Panc1 (cell line): ENCODE results near the gene LCOR. TPM values are rescaled to one million over a fixed set of nuclear protein-coding genes. Genes with fewer than 3 reads are reported as not detected.
"Not testable (repeated sequence)": the region's sequence is repeated elsewhere in the genome, so short reads cannot be mapped to it uniquely, and the experiment has no call there.

Experiments
- ATAC-seq: fragments of 200-7000 bp; cut with Tn5 transposase; 2 replicates; pipeline ENCODE4 v1.9.1; 2020; ENCODE audit warnings: mild to moderate bottlenecking, moderate library complexity
- BruUV-seq: library from RNA; stranded (reverse); fragments of 400-500 nt; replicated peaks from 2 replicates; lab custom pipeline; 2021; lab: Mats Ljungman, UMichigan
- CTCF ChIA-PET: fragments of 300-600 bp; sonication (Branson Sonifier 250); formaldehyde crosslinking; loops from one replicate; lab custom pipeline; 2022; ENCODE audit warnings: antibody characterized with exemption; lab: Charles Lee
- POLR2A ChIA-PET: fragments of 300-600 bp; sonication (Branson Sonifier 250); formaldehyde crosslinking; loops from one replicate; lab custom pipeline; 2022; ENCODE audit warnings: antibody characterized with exemption; lab: Charles Lee
- DNase-seq: peaks from one replicate; pipeline ENCODE4 v3.0.0-alpha.2; 2010; ENCODE audit warnings: low read depth, low spot score
- H3K27ac ChIP-seq: 2 replicates; pipeline ENCODE4 v1.5.1; 2011; ENCODE audit warnings: mild to moderate bottlenecking, low read length, inconsistent platforms
- H3K27me3 ChIP-seq: fragments of 200-500 bp; sonication (Bioruptor generic); 2 replicates; pipeline ENCODE4 v1.6.0; 2014; ENCODE audit warnings: low read length, inconsistent platforms; ENCODE audit not compliant: control insufficient read depth, insufficient read depth
- H3K36me3 ChIP-seq: fragments of 200-500 bp; sonication (Bioruptor generic); 2 replicates; pipeline ENCODE4 v1.5.1; 2014; ENCODE audit warnings: inconsistent platforms, mild to moderate bottlenecking, low read length, moderate library complexity; ENCODE audit not compliant: control insufficient read depth, insufficient read depth
- H3K4me1 ChIP-seq: 2 replicates; pipeline ENCODE4 v1.5.1; 2011; ENCODE audit warnings: inconsistent platforms, mild to moderate bottlenecking, low read length, moderate library complexity; ENCODE audit not compliant: control insufficient read depth, insufficient read depth
- H3K4me3 ChIP-seq, 2 experiments: 2 replicates each; pipeline ENCODE4 v1.5.1; 2011 to 2012; ENCODE audit warnings: low read depth in 2 of 2, low read length in 2 of 2, mild to moderate bottlenecking in 2 of 2, inconsistent platforms in 1 of 2, moderate library complexity in 1 of 2
- H3K9me3 ChIP-seq: fragments of 200-500 bp; sonication (Bioruptor generic); 2 replicates; pipeline ENCODE4 v1.5.1; 2014; ENCODE audit warnings: low read depth, mild to moderate bottlenecking, inconsistent platforms, low read length, moderate library complexity; ENCODE audit not compliant: control insufficient read depth, insufficient read depth
- CTCF ChIP-seq: fragments of 450-650 bp; IDR thresholded peaks from 2 replicates; pipeline ENCODE4 v1.5.1; 2017; ENCODE audit warnings: mild to moderate bottlenecking
- POLR2AphosphoS5 ChIP-seq: IDR thresholded peaks from 2 replicates; pipeline ENCODE4 v1.6.1; 2012; ENCODE audit warnings: mild to moderate bottlenecking, low read depth, low read length, moderate library complexity
- SIN3A ChIP-seq: IDR thresholded peaks from 2 replicates; pipeline ENCODE4 v1.6.1; 2012; ENCODE audit warnings: low read depth, mild to moderate bottlenecking, low read length, moderate library complexity, borderline replicate concordance; ENCODE audit not compliant: insufficient read depth
- TCF7L2 ChIP-seq: IDR thresholded peaks from 2 replicates; pipeline ENCODE4 v1.6.1; 2011; ENCODE audit warnings: mild to moderate bottlenecking, low read depth, low read length, inconsistent platforms
- in situ Hi-C: cut with HindIII; loops from 2 replicates; pipeline ENCODE4 v1.10.0; 2016; ENCODE audit warnings: low sequenced_read_pairs, low pct_unique_long_range_greater_than_20kb
- intact Hi-C: fragments of 100-400 bp; cut with micrococcal nuclease; formaldehyde crosslinking; loops from one replicate; pipeline ENCODE4 v1.10.0; 2022; ENCODE audit not compliant: unreplicated experiment
- total RNA-seq: library from RNA; stranded (reverse); gene quantifications from one replicate; pipeline ENCODE4 v1.2.1, GENCODE V29; 2021; ENCODE audit not compliant: unreplicated experiment
- TF ChIP-seq, protein P1 (sequence below), 2 experiments: IDR thresholded peaks; 2 replicates each; pipeline ENCODE4 v1.6.1; 2011 to 2012; ENCODE audit warnings: low read depth in 2 of 2, control low read depth in 1 of 2, low read length in 1 of 2, mild to moderate bottlenecking in 1 of 2, moderate library complexity in 1 of 2; ENCODE audit not compliant: insufficient read depth in 1 of 2

Gene LCOR
- total RNA-seq, 1 experiment from 2014 or later = 58.0 TPM

DNA sequence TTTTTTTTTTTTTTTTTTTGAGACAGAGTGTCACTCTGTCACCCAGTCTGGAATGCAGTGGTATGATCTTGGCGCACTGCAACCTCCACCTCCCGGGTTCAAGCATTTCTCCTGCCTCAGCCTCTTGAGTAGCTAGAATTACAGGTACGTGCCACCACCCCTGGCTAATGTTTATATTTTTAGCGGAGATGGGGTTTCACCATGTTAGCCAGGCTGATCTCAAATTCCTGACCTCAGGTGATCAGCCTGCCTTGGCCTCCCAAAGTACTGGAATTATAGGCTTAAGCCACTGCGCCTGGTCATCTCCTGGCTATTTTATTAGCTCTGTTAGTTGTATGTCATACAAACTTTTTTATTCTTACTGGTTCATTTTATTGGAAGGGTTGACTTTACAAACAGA, 103.0 kb downstream of the LCOR start:
- POLR2A ChIA-PET = interaction anchor here (0.7 kb wide), 1 partner anchor 472 kb away, joined by 9 read pairs; no protein-coding TSS in a partner anchor

DNA sequence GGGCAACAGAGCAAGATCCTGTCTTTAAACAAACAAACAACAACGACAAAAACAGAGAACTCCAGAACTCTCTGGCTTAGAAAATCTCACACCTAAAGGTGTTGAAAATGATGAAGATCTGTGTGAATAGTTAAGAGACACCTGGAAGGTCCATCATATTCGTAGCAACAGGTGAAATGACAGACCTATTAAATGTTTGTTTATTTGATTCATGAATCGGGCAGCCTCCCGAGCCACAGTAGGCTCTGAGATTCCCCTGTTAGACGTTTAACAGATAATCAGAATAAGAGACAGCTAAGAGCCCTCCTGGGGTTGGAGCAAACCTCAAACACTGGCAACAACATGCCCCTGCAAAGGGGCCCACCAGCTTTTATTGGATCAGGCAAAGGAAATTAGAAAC, 103.7 kb downstream of the LCOR start:
- no peak for TF ChIP-seq SIN3A
- no peak for TF ChIP-seq CTCF
- TF ChIP-seq, protein P1, sequence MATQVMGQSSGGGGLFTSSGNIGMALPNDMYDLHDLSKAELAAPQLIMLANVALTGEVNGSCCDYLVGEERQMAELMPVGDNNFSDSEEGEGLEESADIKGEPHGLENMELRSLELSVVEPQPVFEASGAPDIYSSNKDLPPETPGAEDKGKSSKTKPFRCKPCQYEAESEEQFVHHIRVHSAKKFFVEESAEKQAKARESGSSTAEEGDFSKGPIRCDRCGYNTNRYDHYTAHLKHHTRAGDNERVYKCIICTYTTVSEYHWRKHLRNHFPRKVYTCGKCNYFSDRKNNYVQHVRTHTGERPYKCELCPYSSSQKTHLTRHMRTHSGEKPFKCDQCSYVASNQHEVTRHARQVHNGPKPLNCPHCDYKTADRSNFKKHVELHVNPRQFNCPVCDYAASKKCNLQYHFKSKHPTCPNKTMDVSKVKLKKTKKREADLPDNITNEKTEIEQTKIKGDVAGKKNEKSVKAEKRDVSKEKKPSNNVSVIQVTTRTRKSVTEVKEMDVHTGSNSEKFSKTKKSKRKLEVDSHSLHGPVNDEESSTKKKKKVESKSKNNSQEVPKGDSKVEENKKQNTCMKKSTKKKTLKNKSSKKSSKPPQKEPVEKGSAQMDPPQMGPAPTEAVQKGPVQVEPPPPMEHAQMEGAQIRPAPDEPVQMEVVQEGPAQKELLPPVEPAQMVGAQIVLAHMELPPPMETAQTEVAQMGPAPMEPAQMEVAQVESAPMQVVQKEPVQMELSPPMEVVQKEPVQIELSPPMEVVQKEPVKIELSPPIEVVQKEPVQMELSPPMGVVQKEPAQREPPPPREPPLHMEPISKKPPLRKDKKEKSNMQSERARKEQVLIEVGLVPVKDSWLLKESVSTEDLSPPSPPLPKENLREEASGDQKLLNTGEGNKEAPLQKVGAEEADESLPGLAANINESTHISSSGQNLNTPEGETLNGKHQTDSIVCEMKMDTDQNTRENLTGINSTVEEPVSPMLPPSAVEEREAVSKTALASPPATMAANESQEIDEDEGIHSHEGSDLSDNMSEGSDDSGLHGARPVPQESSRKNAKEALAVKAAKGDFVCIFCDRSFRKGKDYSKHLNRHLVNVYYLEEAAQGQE (IDR thresholded peaks at IDR 0.05; ENCODE audit: insufficient read depth in 1 of 2, low read depth in 2 of 2, low read length in 1 of 2) = no peak
- TF ChIP-seq TCF7L2 = no peak
- no peak for TF ChIP-seq POLR2AphosphoS5
- in situ Hi-C loops (no loop called here), intact Hi-C loops (no loop called here)
- H3K27ac ChIP-seq = no peak overlapping the region
- H3K9me3 ChIP-seq = no peaks in the 10 kb centered on the region
- ATAC-seq = no peak
- no peak for DNase-seq
- BruUV-seq = no TSS peak
- CTCF ChIA-PET = no interaction called here
- POLR2A ChIA-PET = no interaction called here
- H3K27me3 ChIP-seq = no peaks in the 10 kb centered on the region
- H3K4me3 ChIP-seq = no peak overlapping the region
- H3K36me3 ChIP-seq = no peaks in the 10 kb centered on the region
- H3K4me1 ChIP-seq = no peaks in the 10 kb centered on the region

More for the DNA sequence above, 103.0 kb downstream of the LCOR start:
- ATAC-seq (no peak), DNase-seq (no peak)
- no peaks in the 10 kb centered on the region for H3K4me1 ChIP-seq
- H3K9me3 ChIP-seq = no peaks in the 10 kb centered on the region
- no TSS peak for BruUV-seq
- no peaks in the 10 kb centered on the region for H3K36me3 ChIP-seq
- in situ Hi-C loops = no loop called here
- no peak overlapping the region for H3K4me3 ChIP-seq
- intact Hi-C loops = no loop called here
- TF ChIP-seq SIN3A (no peak), TCF7L2 (no peak), POLR2AphosphoS5 (no peak), CTCF (no peak)
- TF ChIP-seq, protein P1 (IDR thresholded peaks at IDR 0.05; ENCODE audit: insufficient read depth in 1 of 2, low read depth in 2 of 2, low read length in 1 of 2) = no peak
- CTCF ChIA-PET = no interaction called here
- H3K27me3 ChIP-seq = no peaks in the 10 kb centered on the region
- no peak overlapping the region for H3K27ac ChIP-seq

DNA sequence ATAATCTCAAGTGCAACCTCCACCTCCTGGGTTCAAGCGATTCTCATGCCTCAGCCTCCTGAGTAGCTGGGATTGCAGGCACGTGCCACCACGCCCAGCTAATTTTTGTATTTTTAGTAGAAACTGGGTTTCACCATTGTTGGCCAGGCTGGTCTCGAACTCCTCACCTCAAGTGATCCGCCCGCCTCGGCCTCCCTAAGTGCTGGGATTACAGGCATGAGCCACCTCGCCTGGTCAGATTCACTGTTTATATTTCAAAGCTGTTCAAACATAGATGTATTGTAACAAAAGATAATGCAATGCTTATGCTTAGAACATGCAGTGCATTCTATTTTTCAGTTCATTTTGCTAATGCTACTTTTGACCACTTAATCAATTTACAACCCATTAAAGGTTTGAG, 111.1 kb downstream of the LCOR start:
- CTCF ChIA-PET, H3K9me3 ChIP-seq, H3K4me3 ChIP-seq, intact Hi-C loops, H3K36me3 ChIP-seq, H3K27me3 ChIP-seq, DNase-seq, BruUV-seq, ATAC-seq, H3K4me1 ChIP-seq, POLR2A ChIA-PET, H3K27ac ChIP-seq, in situ Hi-C loops: not testable (repeated sequence)
